ENCODE results near the gene NUP210.
"Not testable (repeated sequence)": the region's sequence is repeated elsewhere in the genome, so short reads cannot be mapped to it uniquely, and the experiment has no call there.

The NUP210 gene

GRCh38 chr3:13428678-13429077, 8.6 kb upstream of the NUP210 start:
- not testable (repeated sequence) for DNase-seq

GRCh38 chr3:13427662-13428603, 7.8 kb upstream of the NUP210 start:
- peak in 1 of 2 experiments; percentile 59 for DNase-seq

GRCh38 chr3:13426591-13426990, 6.5 kb upstream of the NUP210 start:
- no peak for DNase-seq

GRCh38 chr3:13425689-13426088, 5.6 kb upstream of the NUP210 start:
- DNase-seq, result no peak

GRCh38 chr3:13424865-13425617, 4.9 kb upstream of the NUP210 start:
- no peak for DNase-seq

GRCh38 chr3:13424141-13424844, 4.2 kb upstream of the NUP210 start:
- DNase-seq, result no peak

GRCh38 chr3:13420831-13421765, 976 bp upstream of the NUP210 start:
- DNase-seq, result peak; percentile 58 to 82

- peak; percentile 57 to 68 for DNase-seq
These were observed 547 bp downstream of the NUP210 start for GRCh38 chr3:13419505-13420044.

- DNase-seq, result no peak
These were observed 2.8 kb downstream of the NUP210 start for GRCh38 chr3:13417166-13417947.

- no peak for DNase-seq
These were observed 3.9 kb downstream of the NUP210 start for GRCh38 chr3:13415997-13416793.

GRCh38 chr3:13415236-13415986, 4.7 kb downstream of the NUP210 start:
- DNase-seq, result no peak

- peak; percentile 53 to 58 for DNase-seq
These were observed 5.9 kb downstream of the NUP210 start for GRCh38 chr3:13414040-13414729.

- no peak for DNase-seq
These were observed 8.8 kb downstream of the NUP210 start for GRCh38 chr3:13411186-13411860.

- no peak for DNase-seq
These were observed 11.2 kb downstream of the NUP210 start for GRCh38 chr3:13408890-13409289.

GRCh38 chr3:13407926-13408325, 12.2 kb downstream of the NUP210 start:
- no peak for DNase-seq

GRCh38 chr3:13407475-13407874, 12.6 kb downstream of the NUP210 start:
- no peak for DNase-seq

- DNase-seq, result no peak
These were observed 13.9 kb downstream of the NUP210 start for GRCh38 chr3:13406190-13406589.

GRCh38 chr3:13405614-13406013, 14.5 kb downstream of the NUP210 start:
- no peak for DNase-seq

Measured in stimulated activated CD4-positive, alpha-beta T cell treated with anti-CD3 and anti-CD28 coated beads, Interleukin-4, amount 100 ng/mL, for 4 hours (primary cell).